HG02763 (cell line): ENCODE results near the gene ATG4B.

ENCODE experiments used
- ATAC-seq: cut with Tn5 transposase; IDR thresholded peaks from one replicate; pipeline ENCODE4 v1.9.1; 2021; ENCODE audit warnings: mild to moderate bottlenecking, moderate library complexity; ENCODE audit not compliant: unreplicated experiment

ATG4B gene

GRCh38 chr2:241680827-241681599 lies 43.5 kb downstream of the ATG4B start:
- ATAC-seq, result no peak

GRCh38 chr2:241686324-241686649 lies 48.8 kb downstream of the ATG4B start:
- ATAC-seq, result peak; percentile 17

- peak; percentile 94 for ATAC-seq
Measured at GRCh38 chr2:241686650-241687425, 49.3 kb downstream of the ATG4B start, which contains the start of gene DTYMK. Gene DTYMK (minus strand): TSS chr2:241686815. CDS start chr2:241686783, 32 bp downstream.

- ATAC-seq, result no peak
Measured at GRCh38 chr2:241689306-241689705, 51.8 kb downstream of the ATG4B start.

- ATAC-seq, result no peak
Measured at GRCh38 chr2:241690202-241690717, 52.8 kb downstream of the ATG4B start.

- no peak for ATAC-seq
Measured at GRCh38 chr2:241692448-241692847, 55.0 kb downstream of the ATG4B start.

- ATAC-seq, result no peak
Measured at GRCh38 chr2:241695651-241696050, 58.2 kb downstream of the ATG4B start.

- ATAC-seq, result no peak
Measured at GRCh38 chr2:241701149-241701398, 63.6 kb downstream of the ATG4B start.

GRCh38 chr2:241701399-241702154 lies 64.1 kb downstream of the ATG4B start, which contains the start of gene ING5:
Gene ING5 (plus strand): TSS chr2:241702039. CDS start chr2:241702066, 27 bp downstream.
- peak; percentile 52 for ATAC-seq

- ATAC-seq, result peak; percentile 60
Measured at GRCh38 chr2:241702155-241703031, 64.9 kb downstream of the ATG4B start.

GRCh38 chr2:241703032-241703604 lies 65.6 kb downstream of the ATG4B start:
- no peak for ATAC-seq

GRCh38 chr2:241706537-241706936 lies 69.0 kb downstream of the ATG4B start:
- no peak for ATAC-seq

- no peak for ATAC-seq
Measured at GRCh38 chr2:241708879-241709278, 71.4 kb downstream of the ATG4B start.

GRCh38 chr2:241719093-241719492 lies 81.6 kb downstream of the ATG4B start:
- ATAC-seq, result no peak

GRCh38 chr2:241720099-241720498 lies 82.6 kb downstream of the ATG4B start:
- no peak for ATAC-seq

- ATAC-seq, result no peak
Measured at GRCh38 chr2:241720560-241720959, 83.1 kb downstream of the ATG4B start.

- ATAC-seq, result no peak
Measured at GRCh38 chr2:241721852-241722251, 84.4 kb downstream of the ATG4B start.

GRCh38 chr2:241722896-241723454 lies 85.5 kb downstream of the ATG4B start:
- ATAC-seq, result no peak
